ENCODE results near the gene PROCR. TPM values are rescaled to one million over a fixed set of nuclear protein-coding genes. Genes with fewer than 3 reads are reported as not detected.
"Not testable (repeated sequence)": the region's sequence is repeated elsewhere in the genome, so short reads cannot be mapped to it uniquely, and the experiment has no call there.

Gene PROCR
- total RNA-seq, 2 donors from 2014 or later = 9.8 to 14.5 TPM

- Histone ChIP-seq H3K9me3 (no peaks in the 10 kb centered on the region), H3K4me3 (no peak overlapping the region), H3K9ac (ENCODE audit: low read depth in 2 of 2, low read length in 2 of 2) (no peak overlapping the region), H3K27me3 (no peaks in the 10 kb centered on the region), H3K4me1 (no peaks in the 10 kb centered on the region), H3K27ac (no peak overlapping the region), H3K36me3 (no peaks in the 10 kb centered on the region)
- no peak for DNase-seq
- intact Hi-C loops (cut with DNase I) = no loop called here
- no peak for TF ChIP-seq CTCF (IDR thresholded peaks at IDR 0.05)
These were observed 8.4 kb downstream of the PROCR start for GRCh38 chr20:35180266-35180665.

- intact Hi-C loops (cut with DNase I) = no loop called here
- H3K36me3 ChIP-seq = no peaks in the 10 kb centered on the region
- no peaks in the 10 kb centered on the region for H3K4me1 ChIP-seq
- H3K9me3 ChIP-seq = no peaks in the 10 kb centered on the region
- DNase-seq = no peak
- H3K4me3 ChIP-seq = no peak overlapping the region
- H3K27me3 ChIP-seq = no peaks in the 10 kb centered on the region
- no peak for TF ChIP-seq CTCF (IDR thresholded peaks at IDR 0.05)
- no peak overlapping the region for H3K9ac ChIP-seq (ENCODE audit: low read depth in 2 of 2, low read length in 2 of 2)
- H3K27ac ChIP-seq = no peak overlapping the region
These were observed 9.9 kb downstream of the PROCR start for GRCh38 chr20:35181731-35182130.

- H3K27me3 ChIP-seq; H3K9me3 ChIP-seq; H3K4me3 ChIP-seq; H3K27ac ChIP-seq; DNase-seq; intact Hi-C loops (cut with DNase I); H3K36me3 ChIP-seq; H3K9ac ChIP-seq (ENCODE audit: low read depth in 2 of 2, low read length in 2 of 2); H3K4me1 ChIP-seq: not testable (repeated sequence)
These were observed 14.9 kb downstream of the PROCR start for GRCh38 chr20:35186691-35187289.

- H3K9ac ChIP-seq (ENCODE audit: low read depth in 2 of 2, low read length in 2 of 2) = no peak overlapping the region
- H3K27ac ChIP-seq = no peak overlapping the region
- H3K27me3 ChIP-seq = no peaks in the 10 kb centered on the region
- no peak for TF ChIP-seq CTCF (IDR thresholded peaks at IDR 0.05)
- no peaks in the 10 kb centered on the region for H3K36me3 ChIP-seq
- DNase-seq = no peak
- no peaks in the 10 kb centered on the region for H3K4me1 ChIP-seq
- intact Hi-C loops (cut with DNase I) = no loop called here
- no peak overlapping the region for H3K4me3 ChIP-seq
- H3K9me3 ChIP-seq = no peaks in the 10 kb centered on the region
These were observed 15.8 kb downstream of the PROCR start for GRCh38 chr20:35187584-35188190.

- intact Hi-C loops (cut with DNase I); H3K9ac ChIP-seq (ENCODE audit: low read depth in 2 of 2, low read length in 2 of 2); H3K4me3 ChIP-seq; DNase-seq; H3K27ac ChIP-seq; H3K9me3 ChIP-seq; H3K36me3 ChIP-seq; H3K27me3 ChIP-seq; H3K4me1 ChIP-seq: not testable (repeated sequence)
These were observed 17.4 kb downstream of the PROCR start for GRCh38 chr20:35189223-35189622.

GRCh38 chr20:35190556-35190955, 18.7 kb downstream of the PROCR start:
- intact Hi-C loops (cut with DNase I) = no loop called here
- Histone ChIP-seq H3K36me3 (no peaks in the 10 kb centered on the region), H3K9ac (ENCODE audit: low read depth in 2 of 2, low read length in 2 of 2) (no peak overlapping the region), H3K27me3 (no peaks in the 10 kb centered on the region), H3K27ac (no peak overlapping the region), H3K4me3 (no peak overlapping the region), H3K9me3 (no peaks in the 10 kb centered on the region), H3K4me1 (no peaks in the 10 kb centered on the region)
- no peak for DNase-seq
- no peak for TF ChIP-seq CTCF (IDR thresholded peaks at IDR 0.05)

Data from colonic mucosa (tissue), 4 donors.